Aorta (tissue), 5 donors: ENCODE data around the gene BHLHA15. TPM values are rescaled to one million over a fixed set of nuclear protein-coding genes. Genes with fewer than 3 reads are reported as not detected.

Experiments
- ATAC-seq: fragments of 200-7000 bp; cut with Tn5 transposase; one replicate; pipeline ENCODE4 v1.9.1; 2022; ENCODE audit warnings: moderate library complexity; ENCODE audit not compliant: low FRiP score
- DNase-seq, 2 donors: peaks; one replicate each; pipeline ENCODE4 v3.0.0-alpha.2; 2020
- H3K27ac ChIP-seq, 2 donors: one replicate each; pipeline ENCODE4 v1.5.1; 2013; ENCODE audit warnings: low read length in 2 of 2, mild to moderate bottlenecking in 2 of 2, moderate library complexity in 2 of 2, control low read depth in 1 of 2, inconsistent platforms in 1 of 2, low read depth in 1 of 2
- H3K27me3 ChIP-seq, 2 donors: one replicate each; pipeline ENCODE4 v1.6.1; 2013; ENCODE audit warnings: control low read depth in 1 of 2, low read length in 1 of 2, mild to moderate bottlenecking in 1 of 2, moderate library complexity in 1 of 2; ENCODE audit not compliant: insufficient read depth in 2 of 2, control insufficient read depth in 1 of 2
- H3K36me3 ChIP-seq, 2 donors: one replicate each; pipeline ENCODE4 v1.6.1; 2013; ENCODE audit warnings: control low read depth in 1 of 2, low read length in 1 of 2, mild to moderate bottlenecking in 1 of 2; ENCODE audit not compliant: insufficient read depth in 2 of 2, control insufficient read depth in 1 of 2
- H3K4me1 ChIP-seq, 2 donors: one replicate each; pipeline ENCODE4 v1.6.1; 2013; ENCODE audit warnings: low read length in 2 of 2, control low read depth in 1 of 2, mild to moderate bottlenecking in 1 of 2, moderate library complexity in 1 of 2; ENCODE audit not compliant: insufficient read depth in 2 of 2, control insufficient read depth in 1 of 2
- H3K4me3 ChIP-seq, 2 donors: one replicate each; pipeline ENCODE4 v1.5.1; 2013; ENCODE audit warnings: low read length in 2 of 2, control low read depth in 1 of 2, mild to moderate bottlenecking in 1 of 2
- H3K9me3 ChIP-seq: one replicate; pipeline ENCODE4 v1.6.1; 2013; ENCODE audit warnings: mild to moderate bottlenecking, low read length; ENCODE audit not compliant: control insufficient read depth
- WGBS, 2 donors: extraction: QIAGEN DNeasy Blood & Tissue Kit; methylation state at CpG; one replicate each; pipeline ENCODE4 v1.1.7; 2013; 5-methylcytosine and 5-hydroxymethylcytosine counted together
- intact Hi-C, 2 donors: fragments of 100-400 bp; cut with DNase I; formaldehyde crosslinking; loops; one replicate each; pipeline versions ENCODE4 v1.14.2 to v1.15.0; 2022
- polyA plus RNA-seq, 2 donors: library from polyadenylated mRNA; stranded (reverse); fragments of 200-250 nt; gene quantifications; one replicate each; pipeline ENCODE4 v1.2.3, GENCODE V29; 2013
- total RNA-seq, 2 donors: library from RNA; stranded (reverse); fragmentation: NEBNext Ultra II Directional; extraction: Animal tissue kit (Norgen Biotek cat#: 25700); gene quantifications; one replicate each; pipeline ENCODE4 v1.2.1, GENCODE V29; 2021
- donor health status: healthy with polysubstance abuse.
- donor health status: Bipolar disorder and iron deficiency.
- donor health status: DM: no; HTN: no; CAD: no.
- donor health status: DM: no; HTN: no; CAD: no.
- donor health status: DM: yes; HTN: yes; CAD: no.

Gene BHLHA15
- total and polyA plus RNA-seq, 4 donors, result 0.36 TPM; not detected in 3

- H3K4me1 ChIP-seq, result no peaks in the 10 kb centered on the region
- peaks cover 0 to 3% of the 10 kb centered on the region in 2 donors for H3K36me3 ChIP-seq
- DNase-seq (peak; percentile 48 to 74), ATAC-seq (no peak)
- no peak overlapping the region for H3K4me3 ChIP-seq
- intact Hi-C loops, result no loop called here
- H3K27me3 ChIP-seq, result no peaks in the 10 kb centered on the region
- 90 to 92% methylated on average over 29 to 30 of the region's 30 CpGs for WGBS, 2 donors
- H3K9me3 ChIP-seq, result no peaks in the 10 kb centered on the region
- no peak overlapping the region for H3K27ac ChIP-seq
Observed at GRCh38 chr7:98212532-98213041, 1.3 kb downstream of the BHLHA15 start.

GRCh38 chr7:98213296-98213887 is 2.2 kb downstream of the BHLHA15 start:
- no peaks in the 10 kb centered on the region for H3K9me3 ChIP-seq
- no peaks in the 10 kb centered on the region for H3K27me3 ChIP-seq
- intact Hi-C loops, result no loop called here
- no peak overlapping the region for H3K27ac ChIP-seq
- H3K36me3 ChIP-seq, result peaks cover 0 to 3% of the 10 kb centered on the region in 2 donors
- DNase-seq, result peak; percentile 13 to 25
- 80 to 87% methylated on average over 8 of the region's 8 CpGs for WGBS, 2 donors
- H3K4me3 ChIP-seq, result no peak overlapping the region
- no peaks in the 10 kb centered on the region for H3K4me1 ChIP-seq
- no peak for ATAC-seq

DNA sequence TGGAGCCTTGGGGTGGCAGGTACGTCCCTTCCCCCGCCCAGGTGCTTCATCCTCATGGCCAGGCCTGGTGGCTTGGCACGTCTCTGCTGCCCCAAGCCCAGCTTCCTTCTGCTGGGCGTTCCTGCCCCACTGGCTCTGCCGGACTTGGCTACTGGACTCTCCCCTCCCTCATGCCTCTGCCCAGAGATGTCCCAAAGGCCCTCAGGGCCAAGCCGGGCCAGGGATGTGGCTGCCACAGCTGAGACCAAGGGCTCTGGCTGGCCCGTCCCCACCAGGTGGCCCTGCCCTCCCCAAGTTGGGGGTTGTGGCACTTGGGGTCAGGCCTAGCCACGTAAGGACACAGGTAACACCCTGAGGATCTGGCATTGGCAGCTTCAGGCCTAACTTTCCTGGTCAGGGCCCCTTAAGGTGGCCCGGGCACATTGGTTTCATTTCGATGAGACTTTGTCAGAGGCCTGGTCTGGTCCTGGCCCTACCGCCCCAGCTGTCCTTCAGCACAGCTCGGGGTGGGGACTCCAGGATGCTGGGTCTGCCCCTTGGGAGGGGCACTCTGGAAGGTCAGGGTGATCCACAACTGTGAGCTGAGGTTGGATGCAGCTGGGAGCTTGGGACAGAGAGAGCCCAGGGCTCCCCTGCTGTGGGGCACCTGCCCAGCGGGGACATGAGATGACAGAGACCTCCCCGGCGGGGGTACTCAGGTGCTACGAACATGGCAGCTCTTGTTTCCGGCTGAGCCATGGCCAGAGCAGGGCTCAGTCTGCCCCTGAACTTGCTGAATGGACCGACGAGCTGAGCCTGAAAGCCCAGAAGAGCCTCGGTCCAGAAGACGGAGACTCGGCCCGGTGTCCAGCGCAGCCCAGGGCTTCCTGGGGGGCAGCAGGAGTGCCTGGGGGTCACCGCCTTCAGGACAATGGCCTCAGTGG is 2.9 kb downstream of the BHLHA15 start:
- no peaks in the 10 kb centered on the region for H3K4me1 ChIP-seq
- H3K27me3 ChIP-seq, result no peaks in the 10 kb centered on the region
- no peak overlapping the region for H3K4me3 ChIP-seq
- no peak overlapping the region for H3K27ac ChIP-seq
- no peaks in the 10 kb centered on the region for H3K9me3 ChIP-seq
- ATAC-seq (no peak), DNase-seq (peak; percentile 48 to 72)
- intact Hi-C loops, result no loop called here
- H3K36me3 ChIP-seq, result peaks cover 0 to 3% of the 10 kb centered on the region in 2 donors
- 76% methylated on average over 25 of the region's 25 CpGs for WGBS, 2 donors

DNA sequence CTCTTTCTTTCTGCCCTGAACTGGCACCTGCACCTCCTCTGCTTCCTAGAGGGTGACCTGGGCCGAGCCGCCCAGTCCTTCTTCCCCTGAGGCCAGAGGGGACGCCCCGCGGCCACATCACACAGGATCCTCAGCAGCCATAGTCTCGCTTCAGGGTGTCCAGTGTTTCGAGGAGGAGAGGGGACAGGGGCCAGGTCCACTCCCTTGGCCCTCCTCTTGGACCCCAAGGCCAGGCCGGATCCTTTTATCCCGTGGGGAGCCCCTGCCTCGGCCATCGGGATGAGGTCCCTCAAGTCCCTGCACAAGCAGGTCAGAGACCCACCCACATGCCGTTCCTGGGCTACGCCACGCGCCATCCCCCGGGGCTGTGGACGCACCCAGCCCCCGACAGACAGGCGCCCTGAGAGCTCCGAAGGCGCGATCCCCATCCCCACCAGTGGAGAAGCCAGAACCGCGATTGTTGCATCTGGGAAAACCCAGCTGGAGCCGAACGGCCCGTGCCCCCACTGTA is 3.6 kb downstream of the BHLHA15 start:
- DNase-seq (peak; percentile 39 to 56), ATAC-seq (no peak)
- Histone ChIP-seq H3K4me1 (no peaks in the 10 kb centered on the region), H3K4me3 (no peak overlapping the region), H3K27me3 (no peaks in the 10 kb centered on the region), H3K9me3 (no peaks in the 10 kb centered on the region), H3K36me3 (peaks cover 0 to 3% of the 10 kb centered on the region in 2 donors), H3K27ac (no peak overlapping the region)
- intact Hi-C loops, result no loop called here
- WGBS, 2 donors, result 92 to 94% methylated on average over 27 of the region's 27 CpGs

GRCh38 chr7:98215561-98216495 is 4.6 kb downstream of the BHLHA15 start:
- Histone ChIP-seq H3K9me3 (no peaks in the 10 kb centered on the region), H3K27ac (no peak overlapping the region), H3K27me3 (no peaks in the 10 kb centered on the region), H3K4me1 (no peaks in the 10 kb centered on the region), H3K4me3 (no peak overlapping the region), H3K36me3 (peaks cover 0 to 3% of the 10 kb centered on the region in 2 donors)
- intact Hi-C loops, result no loop called here
- DNase-seq, result peak; percentile 33 to 68
- WGBS, 2 donors, result 88 to 90% methylated on average over 32 of the region's 32 CpGs
- ATAC-seq, result no peak

DNA sequence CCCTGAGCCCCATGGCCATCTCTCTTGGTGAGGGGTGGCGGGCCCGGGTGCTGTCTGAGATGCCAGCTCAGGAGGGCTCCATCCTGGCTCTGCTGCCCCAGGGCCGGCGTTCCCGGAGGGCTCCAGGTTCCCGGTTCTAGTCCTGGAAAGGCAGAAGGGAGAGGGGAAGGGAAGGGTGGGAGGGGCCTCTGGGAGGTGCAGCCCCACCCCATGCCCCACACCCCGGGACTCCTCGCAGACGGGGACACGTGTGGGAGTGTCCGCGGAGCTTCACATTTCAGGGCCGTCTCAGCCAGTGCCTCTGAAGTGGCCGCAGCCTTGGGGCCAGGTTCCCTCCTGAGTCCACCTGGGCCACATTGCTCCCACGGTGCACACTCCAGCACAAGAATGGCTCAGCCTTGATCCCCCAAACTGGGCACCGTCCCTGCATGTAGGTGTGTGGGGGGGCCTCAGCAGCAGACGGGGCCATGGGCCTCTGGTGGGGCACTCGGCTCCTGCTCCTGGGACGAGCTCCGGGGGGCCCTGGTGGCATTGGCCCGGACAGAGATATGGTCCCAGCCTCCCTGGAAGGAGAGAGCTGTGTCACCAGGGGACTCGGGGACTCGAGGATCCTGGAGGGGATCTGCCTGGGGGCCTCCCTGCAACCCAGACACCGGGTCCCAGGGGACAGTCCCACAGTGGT is 5.8 kb downstream of the BHLHA15 start:
- Histone ChIP-seq H3K27me3 (no peaks in the 10 kb centered on the region), H3K36me3 (peaks cover 3 to 4% of the 10 kb centered on the region in 2 donors), H3K9me3 (no peaks in the 10 kb centered on the region), H3K4me3 (no peak overlapping the region), H3K27ac (no peak overlapping the region), H3K4me1 (no peaks in the 10 kb centered on the region)
- WGBS, 2 donors, result 90% methylated on average over 21 to 24 of the region's 24 CpGs
- intact Hi-C loops, result no loop called here
- DNase-seq (peak; percentile 40 to 67), ATAC-seq (no peak)

DNA sequence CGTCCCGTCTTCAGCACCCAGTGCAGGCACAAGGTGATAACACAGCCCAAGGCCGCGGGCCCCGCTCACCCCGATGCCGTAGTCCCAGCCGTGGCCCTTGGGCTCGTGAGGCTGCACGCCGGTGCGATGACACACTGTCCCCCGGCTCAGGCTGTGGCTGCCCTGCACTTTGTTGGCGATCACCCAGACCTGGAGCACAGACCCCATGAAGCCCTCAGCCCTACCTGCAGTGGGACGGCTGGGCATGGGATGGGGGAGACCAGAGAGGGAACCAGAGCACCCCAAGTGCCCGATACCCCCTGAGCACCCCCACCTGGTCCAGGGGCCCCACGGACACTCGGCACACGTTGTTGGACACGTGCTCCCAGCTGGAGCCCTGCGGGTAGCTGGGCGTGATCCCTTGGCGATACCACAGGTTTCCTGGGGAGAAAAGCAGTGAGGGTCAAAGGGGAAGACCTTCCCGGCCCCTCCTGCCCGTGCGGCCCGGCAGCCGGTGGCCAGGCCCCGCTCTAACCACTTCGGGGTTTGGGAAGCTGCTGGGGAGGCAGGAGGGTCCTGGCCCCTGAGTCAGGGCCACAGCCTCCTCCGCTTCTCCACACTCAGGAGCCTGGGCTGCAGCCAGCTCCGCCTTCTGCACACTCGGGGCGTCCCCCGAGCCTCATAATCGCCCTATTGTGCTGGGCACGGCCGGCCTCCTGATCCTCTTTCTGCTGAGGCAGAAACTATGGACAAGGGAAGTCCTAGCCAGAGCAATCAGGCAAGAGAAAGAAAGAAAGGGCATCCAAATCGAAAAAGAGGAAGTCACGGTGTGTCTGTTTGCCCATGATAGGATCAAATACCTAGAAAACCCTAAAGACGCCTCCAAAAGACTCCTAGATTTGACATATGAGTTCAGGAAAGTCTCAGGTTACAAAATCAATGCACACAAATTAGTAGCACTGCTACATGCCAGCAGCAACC is 6.7 kb downstream of the BHLHA15 start:
- WGBS, 2 donors, result 82 to 86% methylated on average over 41 of the region's 41 CpGs
- Histone ChIP-seq H3K36me3 (peaks cover 3 to 4% of the 10 kb centered on the region in 2 donors), H3K9me3 (no peaks in the 10 kb centered on the region), H3K4me1 (no peaks in the 10 kb centered on the region), H3K4me3 (no peak overlapping the region), H3K27ac (no peak overlapping the region), H3K27me3 (no peaks in the 10 kb centered on the region)
- intact Hi-C loops, result no loop called here
- DNase-seq, result peak; percentile 62 to 78
- no peak for ATAC-seq
